Measurements from ENCODE around the gene EI24.
A peak's percentile ranks its signal among the peaks of the same experiment; 100 is the strongest.

EI24 gene

GRCh38 chr11:125605417-125605816 lies 36.1 kb downstream of the EI24 start:
- TF ChIP-seq, protein P1, sequence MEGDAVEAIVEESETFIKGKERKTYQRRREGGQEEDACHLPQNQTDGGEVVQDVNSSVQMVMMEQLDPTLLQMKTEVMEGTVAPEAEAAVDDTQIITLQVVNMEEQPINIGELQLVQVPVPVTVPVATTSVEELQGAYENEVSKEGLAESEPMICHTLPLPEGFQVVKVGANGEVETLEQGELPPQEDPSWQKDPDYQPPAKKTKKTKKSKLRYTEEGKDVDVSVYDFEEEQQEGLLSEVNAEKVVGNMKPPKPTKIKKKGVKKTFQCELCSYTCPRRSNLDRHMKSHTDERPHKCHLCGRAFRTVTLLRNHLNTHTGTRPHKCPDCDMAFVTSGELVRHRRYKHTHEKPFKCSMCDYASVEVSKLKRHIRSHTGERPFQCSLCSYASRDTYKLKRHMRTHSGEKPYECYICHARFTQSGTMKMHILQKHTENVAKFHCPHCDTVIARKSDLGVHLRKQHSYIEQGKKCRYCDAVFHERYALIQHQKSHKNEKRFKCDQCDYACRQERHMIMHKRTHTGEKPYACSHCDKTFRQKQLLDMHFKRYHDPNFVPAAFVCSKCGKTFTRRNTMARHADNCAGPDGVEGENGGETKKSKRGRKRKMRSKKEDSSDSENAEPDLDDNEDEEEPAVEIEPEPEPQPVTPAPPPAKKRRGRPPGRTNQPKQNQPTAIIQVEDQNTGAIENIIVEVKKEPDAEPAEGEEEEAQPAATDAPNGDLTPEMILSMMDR (IDR thresholded peaks at IDR 0.05; ENCODE audit: borderline replicate concordance, insufficient read depth, low read depth, low read length), result no peak
- H3K4me3 ChIP-seq (ENCODE audit: low read depth, low read length), result no peak overlapping the region

DNA sequence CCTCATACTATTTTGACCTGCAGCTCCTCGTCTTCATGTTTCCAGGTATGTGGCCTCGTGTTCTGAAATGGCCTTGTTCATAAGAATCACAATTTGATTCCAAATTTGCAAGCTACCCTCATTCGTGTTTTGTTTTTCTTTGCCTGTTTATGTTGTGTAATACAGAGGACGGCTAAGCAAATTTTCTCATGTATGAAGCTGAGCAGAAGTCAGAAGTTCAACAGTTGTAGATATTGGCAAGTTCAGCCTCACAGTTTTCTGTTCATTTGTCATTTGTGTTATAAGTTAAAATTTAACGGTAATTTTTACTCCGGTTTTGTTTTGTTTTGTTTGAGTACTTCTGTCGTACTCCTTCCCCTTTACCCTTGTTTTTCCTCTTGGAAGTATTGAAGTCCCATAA lies 40.3 kb downstream of the EI24 start:
- TF ChIP-seq, protein P1 (IDR thresholded peaks at IDR 0.05; ENCODE audit: borderline replicate concordance, insufficient read depth, low read depth, low read length), result no peak
- H3K4me3 ChIP-seq (ENCODE audit: low read depth, low read length), result no peak overlapping the region

GRCh38 chr11:125618383-125618782 lies 49.1 kb downstream of the EI24 start:
- no peak overlapping the region for H3K4me3 ChIP-seq (ENCODE audit: low read depth, low read length)
- TF ChIP-seq, protein P1 (IDR thresholded peaks at IDR 0.05; ENCODE audit: borderline replicate concordance, insufficient read depth, low read depth, low read length), result no peak

DNA sequence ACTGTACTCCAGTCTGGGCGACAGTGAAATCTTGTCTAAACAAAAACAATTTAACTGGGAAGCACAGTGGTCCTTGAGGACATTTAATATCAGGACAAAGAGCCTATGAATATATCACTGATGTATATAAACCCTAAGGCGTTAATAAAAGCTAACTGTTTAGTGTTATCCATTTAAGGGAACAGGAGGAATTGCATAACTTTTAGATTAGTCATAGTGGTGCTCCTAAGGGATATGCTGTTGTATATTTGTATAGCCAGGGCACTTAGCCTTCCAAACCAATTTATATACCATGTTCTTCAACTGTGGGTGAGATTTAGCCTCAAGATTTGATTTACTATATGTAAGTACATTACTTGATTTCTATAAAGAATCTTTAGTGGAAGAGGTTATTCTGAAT lies 52.7 kb downstream of the EI24 start:
- H3K4me3 ChIP-seq (ENCODE audit: low read depth, low read length), result no peak overlapping the region
- TF ChIP-seq, protein P1 (IDR thresholded peaks at IDR 0.05; ENCODE audit: borderline replicate concordance, insufficient read depth, low read depth, low read length), result no peak

- H3K4me3 ChIP-seq (ENCODE audit: low read depth, low read length), result no peak overlapping the region
- TF ChIP-seq, protein P1 (IDR thresholded peaks at IDR 0.05; ENCODE audit: borderline replicate concordance, insufficient read depth, low read depth, low read length), result no peak
Observed at GRCh38 chr11:125623064-125623463, 53.8 kb downstream of the EI24 start.

GRCh38 chr11:125624756-125625213 lies 55.5 kb downstream of the EI24 start, which contains the start of gene CHEK1:
Gene CHEK1, plus strand, starts transcription at chr11:125625163. Its CDS starts 1,606 bp downstream, at chr11:125626769.
- peak within 1 kb of the TSS; percentile 89 for H3K4me3 ChIP-seq (ENCODE audit: low read depth, low read length)
- TF ChIP-seq, protein P1 (IDR thresholded peaks at IDR 0.05; ENCODE audit: borderline replicate concordance, insufficient read depth, low read depth, low read length), result no peak

DNA sequence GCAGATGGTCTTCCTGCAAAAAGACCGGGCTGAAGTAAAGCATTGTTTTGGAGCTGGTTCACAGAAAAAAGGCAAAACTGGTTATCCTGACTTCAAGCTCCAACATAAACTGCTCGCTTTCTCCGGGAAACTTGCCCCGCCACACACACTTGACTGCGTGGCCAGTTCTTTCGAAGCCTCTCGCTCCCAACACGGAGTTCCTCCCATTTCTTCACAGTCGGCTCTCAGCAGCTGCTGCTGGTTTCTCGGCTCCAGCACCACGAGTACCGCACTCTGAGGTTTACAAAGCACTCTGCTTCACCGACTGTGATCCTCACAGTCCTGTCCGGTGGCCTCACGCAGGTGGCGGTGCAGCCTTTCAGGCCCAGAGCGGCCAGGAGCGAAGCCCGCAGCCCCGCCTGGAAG lies 56.0 kb downstream of the EI24 start:
- TF ChIP-seq, protein P1 (IDR thresholded peaks at IDR 0.05; ENCODE audit: borderline replicate concordance, insufficient read depth, low read depth, low read length), result no peak
- H3K4me3 ChIP-seq (ENCODE audit: low read depth, low read length), result peak overlapping the region; percentile 89
